ENCODE results near the gene TPH1.
"Not testable (repeated sequence)": the region's sequence is repeated elsewhere in the genome, so short reads cannot be mapped to it uniquely, and the experiment has no call there.

TPH1 gene

GRCh38 chr11:18022419-18022818 lies 23.6 kb downstream of the TPH1 start:
- DNase-seq (ENCODE audit: low spot score) (no peak), FAIRE-seq (no peak)

- FAIRE-seq (no peak), DNase-seq (ENCODE audit: low spot score) (no peak)
Observed at GRCh38 chr11:18019650-18020049, 26.4 kb downstream of the TPH1 start.

GRCh38 chr11:18016789-18017188 lies 29.3 kb downstream of the TPH1 start:
- FAIRE-seq (no peak), DNase-seq (ENCODE audit: low spot score) (no peak)

- FAIRE-seq = no peak
- DNase-seq (ENCODE audit: low spot score) = no peak
Observed at GRCh38 chr11:18014876-18015275, 31.2 kb downstream of the TPH1 start.

- FAIRE-seq = no peak
- DNase-seq (ENCODE audit: low spot score) = peak; percentile 10
Observed at GRCh38 chr11:18013790-18014507, 32.1 kb downstream of the TPH1 start.

- FAIRE-seq (no peak), DNase-seq (ENCODE audit: low spot score) (peak; percentile 98)
Observed at GRCh38 chr11:18012906-18013781, 32.9 kb downstream of the TPH1 start, which contains the start of gene SERGEF. SERGEF (minus strand) TSS chr11:18013047; CDS start chr11:18013010, 37 bp downstream.

- FAIRE-seq = no peak
- peak; percentile 28 for DNase-seq (ENCODE audit: low spot score)
Observed at GRCh38 chr11:18012122-18012905, 33.8 kb downstream of the TPH1 start.

- DNase-seq (ENCODE audit: low spot score) (no peak), FAIRE-seq (no peak)
Observed at GRCh38 chr11:18011633-18012032, 34.4 kb downstream of the TPH1 start.

GRCh38 chr11:18010977-18011586 lies 35.0 kb downstream of the TPH1 start:
- DNase-seq (ENCODE audit: low spot score) (no peak), FAIRE-seq (no peak)

GRCh38 chr11:18010121-18010670 lies 35.9 kb downstream of the TPH1 start:
- DNase-seq (ENCODE audit: low spot score) (no peak), FAIRE-seq (no peak)

- DNase-seq (ENCODE audit: low spot score) (peak; percentile 7), FAIRE-seq (no peak)
Observed at GRCh38 chr11:18005376-18006129, 40.5 kb downstream of the TPH1 start.

GRCh38 chr11:18001191-18001590 lies 44.9 kb downstream of the TPH1 start:
- no peak for FAIRE-seq

GRCh38 chr11:18000760-18001159 lies 45.3 kb downstream of the TPH1 start:
- FAIRE-seq (no peak), DNase-seq (ENCODE audit: low spot score) (no peak)

More at GRCh38 chr11:18001191-18001590, 44.9 kb downstream of the TPH1 start:
- DNase-seq (ENCODE audit: low spot score) = no peak

GRCh38 chr11:18000128-18000527 lies 45.9 kb downstream of the TPH1 start:
- not testable (repeated sequence) for FAIRE-seq; DNase-seq (ENCODE audit: low spot score)

Measured in urothelium cell line (cell line).